Tibial artery (tissue), 4 donors: Measurements from ENCODE around the gene YARS1.

Experiments used
- DNase-seq, 2 donors: peaks; one replicate each; pipeline ENCODE4 v3.0.0-alpha.2; 2019
- H3K27ac ChIP-seq, 2 donors: fragments of 200-600 bp; sonication (generic) in 1 of 2; 1 replicate in 1 of 2; 2 replicates in 1 of 2; pipeline ENCODE4 v1.5.1; 2018 to 2019; ENCODE audit warnings: mild to moderate bottlenecking in 1 of 2
- H3K27me3 ChIP-seq, 2 donors: fragments of 200-600 bp; sonication (generic) in 1 of 2; one replicate each; pipeline versions ENCODE4 v1.5.1 to v1.6.0; 2016 to 2019
- H3K36me3 ChIP-seq, 3 donors: fragments of 200-600 bp; sonication (generic) in 2 of 3; one replicate each; pipeline ENCODE4 v1.5.1; 2016 to 2019; ENCODE audit warnings: mild to moderate bottlenecking in 2 of 3
- H3K4me1 ChIP-seq, 4 donors: fragments of 200-600 bp; sonication (generic) in 2 of 4; 1 replicate in 3 of 4; 2 replicates in 1 of 4; pipeline ENCODE4 v1.5.1; 2016 to 2019
- H3K4me3 ChIP-seq, 2 donors: fragments of 200-600 bp; sonication (generic) in 1 of 2; 1 replicate in 1 of 2; 2 replicates in 1 of 2; pipeline ENCODE4 v1.5.1; 2018 to 2019; ENCODE audit warnings: mild to moderate bottlenecking in 2 of 2
- H3K9me3 ChIP-seq, 3 donors: fragments of 200-600 bp; sonication (generic) in 1 of 3; one replicate each; pipeline ENCODE4 v1.5.1; 2016 to 2019
- intact Hi-C: fragments of 100-400 bp; cut with DNase I; formaldehyde crosslinking; loops from one replicate; pipeline ENCODE4 v1.15.0; 2023; ENCODE audit warnings: low total_unique reads
- TF ChIP-seq, protein P1 (sequence below), 2 experiments: fragments of 200-600 bp in 1 of 2; fragments of 450-650 bp in 1 of 2; IDR thresholded peaks; one replicate each; pipeline ENCODE4 v1.5.1; 2017 to 2019; ENCODE audit warnings: antibody characterized with exemption in 2 of 2, mild to moderate bottlenecking in 1 of 2, moderate library complexity in 1 of 2

YARS1 gene

DNA sequence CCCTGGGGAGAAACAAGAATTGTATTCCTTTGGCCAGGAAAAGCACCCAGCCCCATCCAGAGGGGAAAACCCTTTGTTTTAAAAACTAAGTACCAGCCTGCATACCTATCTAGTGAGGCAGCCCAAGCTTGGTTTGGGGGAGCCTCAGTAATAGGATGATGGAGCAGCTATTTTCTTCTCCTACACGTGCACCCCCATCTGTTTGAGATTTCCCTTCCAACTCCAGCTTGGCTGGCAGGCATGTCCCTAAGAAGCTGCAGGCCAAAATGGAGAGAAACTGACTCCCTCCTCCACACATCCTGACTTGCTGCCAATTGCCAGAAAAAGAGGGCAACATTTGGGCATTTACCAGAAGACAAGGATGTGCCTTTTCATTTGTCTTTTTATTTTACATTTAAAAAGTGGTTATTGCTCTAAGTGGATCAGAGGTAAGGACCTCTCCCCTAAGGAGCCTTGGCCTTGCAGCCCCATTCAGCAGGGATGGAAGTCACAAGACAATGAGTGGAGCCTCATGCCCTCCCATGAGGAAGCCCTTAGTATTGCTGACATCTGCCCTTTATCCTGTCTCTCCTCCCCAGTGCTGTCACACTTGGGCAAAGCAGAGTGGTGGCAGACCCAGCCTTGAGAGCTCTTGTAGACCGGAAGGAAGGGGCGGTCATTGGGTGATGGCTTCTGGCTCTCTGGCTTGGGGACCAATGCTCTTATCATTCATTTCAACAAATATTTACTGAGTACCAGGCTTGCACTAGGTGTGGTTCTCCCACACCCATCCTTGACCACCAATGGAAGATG, 44.9 kb upstream of the YARS1 start:
- H3K36me3 ChIP-seq: peaks cover 8 to 18% (median 15%) of the 10 kb centered on the region in 3 donors
- no peak for DNase-seq
- no peak overlapping the region for H3K4me3 ChIP-seq
- peak overlapping the region in 1 of 2 donors; percentile 30 for H3K27ac ChIP-seq
- intact Hi-C loops: no loop called here
- no peaks in the 10 kb centered on the region for H3K27me3 ChIP-seq
- peaks cover 0 to 63% (median 39%) of the 10 kb centered on the region in 4 donors for H3K4me1 ChIP-seq
- TF ChIP-seq, protein P1, sequence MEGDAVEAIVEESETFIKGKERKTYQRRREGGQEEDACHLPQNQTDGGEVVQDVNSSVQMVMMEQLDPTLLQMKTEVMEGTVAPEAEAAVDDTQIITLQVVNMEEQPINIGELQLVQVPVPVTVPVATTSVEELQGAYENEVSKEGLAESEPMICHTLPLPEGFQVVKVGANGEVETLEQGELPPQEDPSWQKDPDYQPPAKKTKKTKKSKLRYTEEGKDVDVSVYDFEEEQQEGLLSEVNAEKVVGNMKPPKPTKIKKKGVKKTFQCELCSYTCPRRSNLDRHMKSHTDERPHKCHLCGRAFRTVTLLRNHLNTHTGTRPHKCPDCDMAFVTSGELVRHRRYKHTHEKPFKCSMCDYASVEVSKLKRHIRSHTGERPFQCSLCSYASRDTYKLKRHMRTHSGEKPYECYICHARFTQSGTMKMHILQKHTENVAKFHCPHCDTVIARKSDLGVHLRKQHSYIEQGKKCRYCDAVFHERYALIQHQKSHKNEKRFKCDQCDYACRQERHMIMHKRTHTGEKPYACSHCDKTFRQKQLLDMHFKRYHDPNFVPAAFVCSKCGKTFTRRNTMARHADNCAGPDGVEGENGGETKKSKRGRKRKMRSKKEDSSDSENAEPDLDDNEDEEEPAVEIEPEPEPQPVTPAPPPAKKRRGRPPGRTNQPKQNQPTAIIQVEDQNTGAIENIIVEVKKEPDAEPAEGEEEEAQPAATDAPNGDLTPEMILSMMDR (IDR thresholded peaks at IDR 0.05): no peak
- no peaks in the 10 kb centered on the region for H3K9me3 ChIP-seq

DNA sequence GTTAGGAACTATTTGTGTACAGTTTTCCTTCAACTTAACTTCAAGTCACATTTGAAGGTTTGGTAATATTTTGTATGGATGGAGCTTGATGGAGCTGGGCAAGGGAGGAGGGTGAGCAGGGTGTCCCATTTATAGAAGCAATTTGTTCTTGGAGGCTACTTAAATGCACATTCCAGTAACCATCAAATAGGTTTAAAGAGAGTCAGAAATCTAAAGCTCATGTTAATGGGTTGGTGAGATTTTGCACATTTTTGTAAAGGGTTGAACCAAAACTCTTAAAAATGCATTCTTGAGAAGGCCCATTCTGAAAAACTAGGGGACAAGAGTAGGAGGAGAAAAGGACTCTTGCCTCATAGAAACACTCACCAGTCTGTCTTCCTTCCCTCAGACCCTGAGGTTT, 43.4 kb upstream of the YARS1 start:
- Histone ChIP-seq H3K27ac (no peak overlapping the region), H3K4me1 (peaks cover 0 to 51% (median 38%) of the 10 kb centered on the region in 4 donors), H3K4me3 (no peak overlapping the region), H3K27me3 (no peaks in the 10 kb centered on the region), H3K36me3 (peaks cover 23 to 34% (median 28%) of the 10 kb centered on the region in 3 donors), H3K9me3 (no peaks in the 10 kb centered on the region)
- intact Hi-C loops: no loop called here
- no peak for DNase-seq
- TF ChIP-seq, protein P1 (IDR thresholded peaks at IDR 0.05): no peak

DNA sequence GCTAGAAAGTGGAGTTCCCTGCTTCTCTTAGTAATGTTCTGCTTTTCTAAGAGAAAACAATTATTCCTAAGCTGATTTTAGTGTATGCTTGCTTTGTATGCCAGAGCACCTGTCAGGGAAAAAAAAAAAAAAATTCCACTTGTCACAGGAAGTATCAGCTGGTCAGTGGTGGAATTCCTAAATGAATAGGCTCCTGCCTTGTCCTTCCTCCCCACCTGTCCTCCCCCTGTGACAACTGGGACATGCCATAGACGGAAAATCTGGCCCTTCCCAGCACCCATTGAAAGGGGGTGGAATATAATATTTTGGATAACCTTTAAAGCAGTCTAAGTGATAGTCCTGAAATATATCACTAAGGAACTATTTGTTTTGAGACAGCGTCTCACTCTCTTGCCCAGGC, 42.8 kb upstream of the YARS1 start:
- Histone ChIP-seq H3K36me3 (peaks cover 23 to 40% (median 28%) of the 10 kb centered on the region in 3 donors), H3K27me3 (no peaks in the 10 kb centered on the region), H3K27ac (no peak overlapping the region), H3K4me1 (peaks cover 0 to 45% (median 31%) of the 10 kb centered on the region in 4 donors), H3K9me3 (no peaks in the 10 kb centered on the region), H3K4me3 (no peak overlapping the region)
- intact Hi-C loops: no loop called here
- TF ChIP-seq, protein P1 (IDR thresholded peaks at IDR 0.05): no peak
- no peak for DNase-seq

DNA sequence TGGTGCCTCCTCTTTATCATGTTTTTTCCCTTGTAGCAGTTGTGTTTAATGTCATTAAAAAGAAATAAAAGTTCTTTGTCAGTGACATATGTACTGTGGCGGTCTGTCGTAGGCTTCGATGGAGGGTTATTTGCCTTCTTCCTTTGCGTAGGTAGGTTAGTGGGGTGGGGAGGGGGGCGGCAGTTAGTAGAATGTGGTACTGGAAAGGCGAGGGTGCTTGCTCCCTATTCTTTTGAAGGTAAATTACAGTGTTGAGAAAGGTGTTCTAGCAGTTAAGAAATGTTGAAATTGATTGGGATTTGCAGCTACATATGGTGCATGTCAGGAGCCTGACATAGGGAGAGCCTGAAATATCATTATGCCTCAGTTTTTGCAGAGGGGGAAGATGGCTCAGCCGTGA, 41.6 kb upstream of the YARS1 start:
- TF ChIP-seq, protein P1 (IDR thresholded peaks at IDR 0.05): no peak
- Histone ChIP-seq H3K4me1 (peaks cover 0 to 33% (median 21%) of the 10 kb centered on the region in 4 donors), H3K9me3 (no peaks in the 10 kb centered on the region), H3K27me3 (no peaks in the 10 kb centered on the region), H3K27ac (no peak overlapping the region), H3K4me3 (no peak overlapping the region), H3K36me3 (peaks cover 28 to 51% (median 31%) of the 10 kb centered on the region in 3 donors)
- intact Hi-C loops: no loop called here
- no peak for DNase-seq

DNA sequence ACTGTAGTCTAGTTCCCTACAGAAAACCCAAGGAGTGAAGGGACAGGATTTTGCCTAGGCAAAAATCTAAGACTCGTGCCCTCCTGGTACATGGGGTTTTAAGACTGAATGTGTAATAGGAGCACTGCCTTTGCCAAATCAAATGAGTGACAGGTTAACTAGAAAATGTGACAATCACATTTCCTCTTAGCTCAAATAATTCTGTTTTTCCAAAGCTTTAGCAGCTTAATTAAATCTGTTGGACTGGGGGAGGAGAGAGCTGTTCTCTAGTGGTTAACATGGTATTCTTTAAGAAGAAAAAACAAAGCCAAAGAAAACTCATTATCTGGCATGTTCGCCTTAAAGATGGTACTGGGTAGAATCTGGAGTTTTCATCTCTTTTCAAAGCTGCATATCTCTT, 41.0 kb upstream of the YARS1 start:
- Histone ChIP-seq H3K4me3 (no peak overlapping the region), H3K36me3 (peaks cover 32 to 58% (median 37%) of the 10 kb centered on the region in 3 donors), H3K4me1 (peaks cover 0 to 27% (median 16%) of the 10 kb centered on the region in 4 donors), H3K27ac (no peak overlapping the region), H3K9me3 (no peaks in the 10 kb centered on the region), H3K27me3 (no peaks in the 10 kb centered on the region)
- TF ChIP-seq, protein P1 (IDR thresholded peaks at IDR 0.05): no peak
- no peak for DNase-seq
- intact Hi-C loops: no loop called here
